Gastroesophageal sphincter (tissue), 4 donors: Measurements from ENCODE around the gene PATJ. TPM values are rescaled to one million over a fixed set of nuclear protein-coding genes. Genes with fewer than 3 reads are reported as not detected.

Experiments
- ATAC-seq: fragments of 150-250 bp; one replicate; pipeline ENCODE4 v1.9.1; 2016; ENCODE audit warnings: mild to moderate bottlenecking, moderate library complexity
- H3K27ac ChIP-seq, 4 donors: fragments of 200-600 bp; sonication (generic) in 3 of 4; 1 replicate in 3 of 4; 2 replicates in 1 of 4; pipeline ENCODE4 v1.5.1; 2016 to 2019
- H3K27me3 ChIP-seq: fragments of 200-600 bp; sonication (generic); one replicate; pipeline ENCODE4 v1.5.1; 2019
- H3K36me3 ChIP-seq, 2 donors: fragments of 200-600 bp; sonication (generic); one replicate each; pipeline ENCODE4 v1.5.1; 2019; ENCODE audit warnings: control low read depth in 1 of 2
- H3K4me1 ChIP-seq, 3 donors: fragments of 200-600 bp; sonication (generic); 1 replicate in 2 of 3; 2 replicates in 1 of 3; pipeline ENCODE4 v1.5.1; 2016 to 2019; ENCODE audit warnings: control low read depth in 2 of 3
- H3K4me3 ChIP-seq, 2 donors: fragments of 200-600 bp; sonication (generic); one replicate each; pipeline ENCODE4 v1.5.1; 2019; ENCODE audit warnings: mild to moderate bottlenecking in 1 of 2, moderate library complexity in 1 of 2
- H3K9me3 ChIP-seq, 3 donors: fragments of 200-600 bp; sonication (generic); one replicate each; pipeline ENCODE4 v1.5.1; 2017 to 2019; ENCODE audit warnings: control low read depth in 2 of 3
- CTCF ChIP-seq, 4 experiments: fragments of 200-600 bp in 2 of 4; fragments of 450-650 bp in 2 of 4; sonication (generic) in 1 of 4; IDR thresholded peaks; one replicate each; pipeline ENCODE4 v1.5.1; 2017 to 2019; ENCODE audit warnings: antibody characterized with exemption in 4 of 4, mild to moderate bottlenecking in 2 of 4, moderate library complexity in 2 of 4
- EP300 ChIP-seq: sonication (generic); formaldehyde crosslinking; IDR thresholded peaks from one replicate; pipeline ENCODE4 v1.6.1; 2017; ENCODE audit warnings: antibody characterized with exemption, mild to moderate bottlenecking
- POLR2A ChIP-seq, 2 donors: fragments of 450-650 bp; IDR thresholded peaks; one replicate each; pipeline ENCODE4 v1.6.1; 2017; ENCODE audit warnings: antibody characterized with exemption in 2 of 2, mild to moderate bottlenecking in 2 of 2, moderate library complexity in 1 of 2
- POLR2AphosphoS5 ChIP-seq: sonication (generic); formaldehyde crosslinking; IDR thresholded peaks from one replicate; pipeline ENCODE4 v1.6.1; 2017; ENCODE audit warnings: antibody characterized with exemption
- WGBS, 2 donors: methylation state at CpG; one replicate each; pipeline ENCODE4 v1.1.5; 2018; ENCODE audit warnings: low coverage in 1 of 2; 5-methylcytosine and 5-hydroxymethylcytosine counted together
- total RNA-seq, 4 donors: library from RNA; depleted of rRNA; stranded (reverse); fragments of >200 nt; gene quantifications; one replicate each; pipeline ENCODE4 v1.1.0, GENCODE V29; 2016

The PATJ gene
- total RNA-seq, 4 donors from 2014 or later = 34.8 to 59.0 (median 37.1) TPM

GRCh38 chr1:61925591-61926298 is 183.5 kb downstream of the PATJ start:
- peaks cover 0 to 18% of the 10 kb centered on the region in 2 donors for H3K36me3 ChIP-seq
- no peak for ATAC-seq

GRCh38 chr1:61926597-61926996 is 184.3 kb downstream of the PATJ start:
- WGBS, 2 donors = 97 to 100% methylated on average over 3 of the region's 3 CpGs
- Histone ChIP-seq H3K9me3 (no peaks in the 10 kb centered on the region), H3K27ac (no peak overlapping the region), H3K36me3 (peaks cover 0 to 15% of the 10 kb centered on the region in 2 donors), H3K4me3 (no peak overlapping the region), H3K27me3 (no peaks in the 10 kb centered on the region), H3K4me1 (no peaks in the 10 kb centered on the region)
- no peak for TF ChIP-seq EP300
- no peak for TF ChIP-seq CTCF (IDR thresholded peaks at IDR 0.05)
- TF ChIP-seq POLR2AphosphoS5 = no peak
- no peak for TF ChIP-seq POLR2A (IDR thresholded peaks at IDR 0.05)
- no peak for ATAC-seq

More at GRCh38 chr1:61925591-61926298, 183.5 kb downstream of the PATJ start:
- TF ChIP-seq POLR2AphosphoS5 = no peak
- no peak for TF ChIP-seq POLR2A (IDR thresholded peaks at IDR 0.05)
- TF ChIP-seq EP300 = no peak
- TF ChIP-seq CTCF (IDR thresholded peaks at IDR 0.05) = no peak
- no peak overlapping the region for H3K27ac ChIP-seq
- H3K27me3 ChIP-seq = no peaks in the 10 kb centered on the region
- no peaks in the 10 kb centered on the region for H3K4me1 ChIP-seq
- 78 to 100% methylated on average over 1 of the region's 1 CpG for WGBS, 2 donors
- no peaks in the 10 kb centered on the region for H3K9me3 ChIP-seq
- no peak overlapping the region for H3K4me3 ChIP-seq

- H3K4me3 ChIP-seq = no peak overlapping the region
- no peaks in the 10 kb centered on the region for H3K27me3 ChIP-seq
- no peaks in the 10 kb centered on the region for H3K4me1 ChIP-seq
- TF ChIP-seq POLR2AphosphoS5 = no peak
- TF ChIP-seq CTCF (IDR thresholded peaks at IDR 0.05) = no peak
- no peak for TF ChIP-seq POLR2A (IDR thresholded peaks at IDR 0.05)
- no peak for TF ChIP-seq EP300
- WGBS, 2 donors = 86 to 87% methylated on average over 2 to 5 of the region's 5 CpGs
- H3K27ac ChIP-seq = no peak overlapping the region
- no peak for ATAC-seq
- H3K36me3 ChIP-seq = peaks cover 0 to 8% of the 10 kb centered on the region in 2 donors
- H3K9me3 ChIP-seq = no peaks in the 10 kb centered on the region
Measured at GRCh38 chr1:61930116-61930645, 187.9 kb downstream of the PATJ start.

- TF ChIP-seq EP300 (no peak), CTCF (IDR thresholded peaks at IDR 0.05) (no peak)
- WGBS, 2 donors = 88 to 90% methylated on average over 3 of the region's 3 CpGs
- no peaks in the 10 kb centered on the region for H3K9me3 ChIP-seq
- H3K4me1 ChIP-seq = no peaks in the 10 kb centered on the region
- H3K4me3 ChIP-seq = no peak overlapping the region
- no peaks in the 10 kb centered on the region for H3K27me3 ChIP-seq
- ATAC-seq = no peak
- H3K36me3 ChIP-seq = peaks cover 0 to 8% of the 10 kb centered on the region in 2 donors
- no peak overlapping the region for H3K27ac ChIP-seq
Measured at GRCh38 chr1:61931587-61932279, 189.5 kb downstream of the PATJ start.
